Neural progenitor cell (in vitro differentiated cells): ENCODE data around the gene PRDX6. TPM values are rescaled to one million over a fixed set of nuclear protein-coding genes. Genes with fewer than 3 reads are reported as not detected.

Source experiments
- DNase-seq: peaks from one replicate; pipeline ENCODE4 v3.0.0-alpha.2; 2016; ENCODE audit warnings: low spot score
- H2AFZ ChIP-seq: fragments of 200-600 bp; sonication (generic); replicated peaks from 2 replicates; pipeline ENCODE4 v1.6.1; 2016; ENCODE audit warnings: antibody characterized with exemption
- H3F3A ChIP-seq: fragments of 200-600 bp; sonication (generic); 2 replicates; pipeline ENCODE4 v1.6.1; 2016; ENCODE audit warnings: antibody characterized with exemption, low read depth
- H3K27ac ChIP-seq: fragments of 200-600 bp; sonication (generic); 2 replicates; pipeline ENCODE4 v1.5.1; 2016; ENCODE audit warnings: mild to moderate bottlenecking
- H3K27me3 ChIP-seq: fragments of 200-600 bp; sonication (generic); 2 replicates; pipeline ENCODE4 v1.6.1; 2016; ENCODE audit warnings: mild to moderate bottlenecking, moderate library complexity
- H3K36me3 ChIP-seq: fragments of 200-600 bp; sonication (generic); 2 replicates; pipeline ENCODE4 v1.5.1; 2016
- H3K4me1 ChIP-seq: fragments of 200-600 bp; sonication (generic); 2 replicates; pipeline ENCODE4 v1.6.1; 2016; ENCODE audit warnings: mixed run types
- H3K4me2 ChIP-seq: fragments of 200-600 bp; sonication (generic); 2 replicates; pipeline ENCODE4 v1.6.1; 2016
- H3K4me3 ChIP-seq: fragments of 200-600 bp; sonication (generic); 2 replicates; pipeline ENCODE4 v1.5.1; 2016
- H3K79me2 ChIP-seq: fragments of 200-600 bp; sonication (generic); 2 replicates; pipeline ENCODE4 v1.6.1; 2016; ENCODE audit warnings: low read depth
- H3K9ac ChIP-seq: fragments of 200-600 bp; sonication (generic); 2 replicates; pipeline ENCODE4 v1.6.1; 2016
- H3K9me3 ChIP-seq: fragments of 200-600 bp; sonication (generic); 2 replicates; pipeline ENCODE4 v1.5.1; 2016; ENCODE audit warnings: low read depth
- H4K20me1 ChIP-seq: fragments of 200-600 bp; sonication (generic); 2 replicates; pipeline ENCODE4 v1.6.1; 2016; ENCODE audit warnings: low read depth
- H3K27ac Mint-ChIP-seq: 3 replicates; pipeline ENCODE4 v1.8.0; 2021; ENCODE audit warnings: mixed read lengths
- H3K27me3 Mint-ChIP-seq: 2 replicates; pipeline ENCODE4 v1.8.0; 2022; ENCODE audit warnings: low read depth, mild to moderate bottlenecking, inconsistent platforms, moderate library complexity, mixed read lengths; ENCODE audit not compliant: insufficient read depth
- H3K36me3 Mint-ChIP-seq: 3 replicates; pipeline ENCODE4 v1.8.0; 2021; ENCODE audit warnings: mixed read lengths
- H3K4me1 Mint-ChIP-seq: 3 replicates; pipeline ENCODE4 v1.8.0; 2021; ENCODE audit warnings: mixed read lengths
- H3K4me3 Mint-ChIP-seq: 3 replicates; pipeline ENCODE4 v1.8.0; 2021; ENCODE audit warnings: mild to moderate bottlenecking, moderate library complexity, mixed read lengths
- H3K9me3 Mint-ChIP-seq: 3 replicates; pipeline ENCODE4 v1.8.0; 2020; ENCODE audit warnings: mixed read lengths
- CTCF ChIP-seq: fragments of 200-600 bp; sonication (generic); IDR thresholded peaks from 2 replicates; pipeline ENCODE4 v1.5.1; 2017; ENCODE audit warnings: antibody characterized with exemption, mild to moderate bottlenecking
- EZH2 ChIP-seq: fragments of 200-600 bp; sonication (generic); IDR thresholded peaks from 2 replicates; pipeline ENCODE4 v1.6.1; 2017; ENCODE audit warnings: antibody characterized with exemption, mild to moderate bottlenecking, moderate library complexity
- EZH2phosphoT487 ChIP-seq: fragments of 200-600 bp; sonication (generic); IDR thresholded peaks from 2 replicates; pipeline ENCODE4 v1.6.1; 2017; ENCODE audit warnings: antibody characterized with exemption
- total RNA-seq: library from RNA; depleted of rRNA; stranded (reverse); fragments of >200 nt; gene quantifications from 2 replicates; pipeline ENCODE4 v1.2.3, GENCODE V29; 2015; ENCODE audit warnings: low replicate concordance

Gene PRDX6
- total RNA-seq, 1 donor from 2014 or later = 441 TPM

GRCh38 chr1:173431304-173432045, 45.7 kb upstream of the PRDX6 start:
- Histone ChIP-seq H3K9ac (no peak overlapping the region), H4K20me1 (no peaks in the 10 kb centered on the region), H3F3A (peaks cover 23% of the 10 kb centered on the region), H3K27me3 (no peaks in the 10 kb centered on the region), H3K79me2 (no peaks in the 10 kb centered on the region), H3K4me2 (no peak overlapping the region), H3K9me3 (no peaks in the 10 kb centered on the region), H2AFZ (no peak overlapping the region), H3K36me3 (no peaks in the 10 kb centered on the region), H3K4me3 (no peak overlapping the region), H3K4me1 (peaks cover 30% of the 10 kb centered on the region), H3K27ac (no peak overlapping the region)
- Mint-ChIP-seq H3K36me3 (no peaks in the 10 kb centered on the region), H3K9me3 (no peaks in the 10 kb centered on the region), H3K27ac (no peak overlapping the region), H3K27me3 (peaks cover 3% of the 10 kb centered on the region), H3K4me3 (no peak overlapping the region), H3K4me1 (peaks cover 26% of the 10 kb centered on the region)
- TF ChIP-seq CTCF (peak; percentile 99), EZH2 (no peak), EZH2phosphoT487 (no peak)
- DNase-seq = peak; percentile 95

GRCh38 chr1:173432331-173432730, 44.8 kb upstream of the PRDX6 start:
- Mint-ChIP-seq H3K27ac (no peak overlapping the region), H3K4me3 (no peak overlapping the region), H3K36me3 (no peaks in the 10 kb centered on the region), H3K4me1 (peaks cover 26% of the 10 kb centered on the region), H3K9me3 (no peaks in the 10 kb centered on the region), H3K27me3 (peaks cover 3% of the 10 kb centered on the region)
- Histone ChIP-seq H3K4me1 (peaks cover 26% of the 10 kb centered on the region), H3K9ac (no peak overlapping the region), H4K20me1 (no peaks in the 10 kb centered on the region), H3K27ac (no peak overlapping the region), H3K4me2 (no peak overlapping the region), H3K4me3 (no peak overlapping the region), H3K9me3 (no peaks in the 10 kb centered on the region), H3K27me3 (no peaks in the 10 kb centered on the region), H3K36me3 (no peaks in the 10 kb centered on the region), H2AFZ (no peak overlapping the region), H3K79me2 (no peaks in the 10 kb centered on the region), H3F3A (peaks cover 23% of the 10 kb centered on the region)
- TF ChIP-seq EZH2phosphoT487 (no peak), EZH2 (no peak), CTCF (no peak)
- DNase-seq = no peak

GRCh38 chr1:173433751-173434326, 43.3 kb upstream of the PRDX6 start:
- no peaks in the 10 kb centered on the region for H3K36me3 ChIP-seq
- H3K27me3 ChIP-seq = no peaks in the 10 kb centered on the region
- Mint-ChIP-seq H3K27me3 (peaks cover 3% of the 10 kb centered on the region), H3K9me3 (no peaks in the 10 kb centered on the region), H3K27ac (no peak overlapping the region), H3K36me3 (no peaks in the 10 kb centered on the region), H3K4me1 (peaks cover 26% of the 10 kb centered on the region), H3K4me3 (no peak overlapping the region)
- no peak overlapping the region for H3K27ac ChIP-seq
- DNase-seq = no peak
- H3K9ac ChIP-seq = no peak overlapping the region
- no peaks in the 10 kb centered on the region for H3K9me3 ChIP-seq
- no peak overlapping the region for H3K4me3 ChIP-seq
- no peaks in the 10 kb centered on the region for H3K79me2 ChIP-seq
- no peak overlapping the region for H3K4me2 ChIP-seq
- peaks cover 22% of the 10 kb centered on the region for H3F3A ChIP-seq
- TF ChIP-seq EZH2phosphoT487 = no peak
- no peak for TF ChIP-seq EZH2
- no peak for TF ChIP-seq CTCF
- peaks cover 25% of the 10 kb centered on the region for H3K4me1 ChIP-seq
- no peak overlapping the region for H2AFZ ChIP-seq
- no peaks in the 10 kb centered on the region for H4K20me1 ChIP-seq
